PFSK-1 (cell line): Measurements from ENCODE around the gene SDK1.

Experiments
- FOXP2 ChIP-seq: optimal IDR thresholded peaks from 2 replicates; pipeline ENCODE3; 2011; ENCODE audit warnings: borderline replicate concordance, control low read depth, inconsistent platforms; ENCODE audit not compliant: insufficient read depth; ENCODE audit errors: extremely low read length, extremely low read depth
- POLR2AphosphoS5 ChIP-seq: IDR thresholded peaks from 2 replicates; pipeline ENCODE4 v1.6.1; 2012; ENCODE audit warnings: low read depth, mild to moderate bottlenecking, control low read depth, low read length, moderate library complexity
- REST ChIP-seq, 2 experiments: IDR thresholded peaks; 2 replicates each; pipeline versions ENCODE4 v1.6.1 to v1.8.0; 2011 to 2012; ENCODE audit warnings: low read depth in 2 of 2, low read length in 2 of 2, control low read depth in 1 of 2, inconsistent platforms in 1 of 2, mild to moderate bottlenecking in 1 of 2, moderate library complexity in 1 of 2; ENCODE audit not compliant: insufficient read depth in 1 of 2
- SIN3A ChIP-seq: IDR thresholded peaks from 2 replicates; pipeline ENCODE4 v1.6.1; 2012; ENCODE audit warnings: mild to moderate bottlenecking, low read length, moderate library complexity, borderline replicate concordance; ENCODE audit not compliant: insufficient read depth
- TAF1 ChIP-seq: IDR thresholded peaks from 2 replicates; pipeline ENCODE4 v1.6.1; 2012; ENCODE audit warnings: low read length, control low read depth, borderline replicate concordance; ENCODE audit not compliant: insufficient read depth

SDK1 gene

GRCh38 chr7:4240042-4240441 lies 939.0 kb downstream of the SDK1 start:
- TF ChIP-seq FOXP2: no peak
- TF ChIP-seq TAF1: no peak
- no peak for TF ChIP-seq REST (IDR thresholded peaks at IDR 0.05; ENCODE audit: insufficient read depth in 1 of 2, low read depth in 2 of 2, low read length in 2 of 2)
- no peak for TF ChIP-seq SIN3A
- TF ChIP-seq POLR2AphosphoS5: no peak

GRCh38 chr7:4240520-4241303 lies 939.7 kb downstream of the SDK1 start:
- TF ChIP-seq TAF1 (no peak), REST (IDR thresholded peaks at IDR 0.05; ENCODE audit: insufficient read depth in 1 of 2, low read depth in 2 of 2, low read length in 2 of 2) (no peak), SIN3A (no peak), FOXP2 (no peak), POLR2AphosphoS5 (no peak)

GRCh38 chr7:4241304-4241612 lies 940.2 kb downstream of the SDK1 start:
- TF ChIP-seq REST (IDR thresholded peaks at IDR 0.05; ENCODE audit: insufficient read depth in 1 of 2, low read depth in 2 of 2, low read length in 2 of 2) (no peak), POLR2AphosphoS5 (no peak), FOXP2 (no peak), TAF1 (no peak), SIN3A (no peak)

GRCh38 chr7:4241791-4242190 lies 940.7 kb downstream of the SDK1 start:
- TF ChIP-seq REST (IDR thresholded peaks at IDR 0.05; ENCODE audit: insufficient read depth in 1 of 2, low read depth in 2 of 2, low read length in 2 of 2) (no peak), SIN3A (no peak), FOXP2 (no peak), POLR2AphosphoS5 (no peak), TAF1 (no peak)

- TF ChIP-seq SIN3A (no peak), TAF1 (no peak), REST (IDR thresholded peaks at IDR 0.05; ENCODE audit: insufficient read depth in 1 of 2, low read depth in 2 of 2, low read length in 2 of 2) (no peak)
These were observed 941.7 kb downstream of the SDK1 start for GRCh38 chr7:4242706-4243105.
